Measurements from ENCODE around the gene PROX1.

PROX1 gene

GRCh38 chr1:213980906-213981305 is 6.9 kb upstream of the PROX1 start:
- DNase-seq (ENCODE audit: low read depth in 2 of 2) = no peak

- DNase-seq (ENCODE audit: low read depth in 2 of 2) = no peak
These were observed 5.5 kb upstream of the PROX1 start for GRCh38 chr1:213982289-213982671.

- no peak for DNase-seq (ENCODE audit: low read depth in 2 of 2)
These were observed 4.9 kb upstream of the PROX1 start for GRCh38 chr1:213982672-213983492.

- no peak for DNase-seq (ENCODE audit: low read depth in 2 of 2)
These were observed 4.0 kb upstream of the PROX1 start for GRCh38 chr1:213983493-213984386.

GRCh38 chr1:213984387-213985208 is 3.2 kb upstream of the PROX1 start:
- DNase-seq (ENCODE audit: low read depth in 2 of 2) = no peak

GRCh38 chr1:213985209-213986019 is 2.4 kb upstream of the PROX1 start:
- DNase-seq (ENCODE audit: low read depth in 2 of 2) = no peak

GRCh38 chr1:213986020-213986924 is 1.5 kb upstream of the PROX1 start:
- DNase-seq (ENCODE audit: low read depth in 2 of 2) = no peak

GRCh38 chr1:213986925-213987250 is 885 bp upstream of the PROX1 start:
- no peak for DNase-seq (ENCODE audit: low read depth in 2 of 2)

- peak in 1 of 2 experiments; percentile 5 for DNase-seq (ENCODE audit: low read depth in 2 of 2)
These were observed 299 bp upstream of the PROX1 start for GRCh38 chr1:213987422-213987926.

GRCh38 chr1:213988507-213989001 is 781 bp downstream of the PROX1 start:
- no peak for DNase-seq (ENCODE audit: low read depth in 2 of 2)

- no peak for DNase-seq (ENCODE audit: low read depth in 2 of 2)
These were observed 1.5 kb downstream of the PROX1 start for GRCh38 chr1:213989002-213989855.

- DNase-seq (ENCODE audit: low read depth in 2 of 2) = no peak
These were observed 6.2 kb downstream of the PROX1 start for GRCh38 chr1:213993929-213994328.

- no peak for DNase-seq (ENCODE audit: low read depth in 2 of 2)
These were observed 7.1 kb downstream of the PROX1 start for GRCh38 chr1:213994888-213995287.

- DNase-seq (ENCODE audit: low read depth in 2 of 2) = no peak
These were observed 7.8 kb downstream of the PROX1 start for GRCh38 chr1:213995603-213996002.

- DNase-seq (ENCODE audit: low read depth in 2 of 2) = no peak
These were observed 8.7 kb downstream of the PROX1 start for GRCh38 chr1:213996320-213997037.

GRCh38 chr1:213997038-213997771 is 9.4 kb downstream of the PROX1 start:
- DNase-seq (ENCODE audit: low read depth in 2 of 2) = no peak

GRCh38 chr1:213997772-213998107 is 10.0 kb downstream of the PROX1 start:
- no peak for DNase-seq (ENCODE audit: low read depth in 2 of 2)

GRCh38 chr1:213998785-213999184 is 11.0 kb downstream of the PROX1 start:
- no peak for DNase-seq (ENCODE audit: low read depth in 2 of 2)

Data from fibroblast of skin of left quadriceps (primary cell).